Suprapubic skin (tissue), 4 donors: Measurements from ENCODE around the gene CLDN16.
A peak's percentile ranks its signal among the peaks of the same experiment; 100 is the strongest.

Experiments used
- EP300 ChIP-seq: sonication (generic); formaldehyde crosslinking; IDR thresholded peaks from one replicate; pipeline ENCODE4 v1.6.1; 2017; ENCODE audit warnings: antibody characterized with exemption
- POLR2A ChIP-seq, 2 donors: fragments of 450-650 bp; IDR thresholded peaks; one replicate each; pipeline ENCODE4 v1.6.1; 2017; ENCODE audit warnings: antibody characterized with exemption in 2 of 2, mild to moderate bottlenecking in 2 of 2, moderate library complexity in 2 of 2
- POLR2AphosphoS5 ChIP-seq, 3 donors: sonication (generic); formaldehyde crosslinking; IDR thresholded peaks; one replicate each; pipeline ENCODE4 v1.6.1; 2017; ENCODE audit warnings: antibody characterized with exemption in 3 of 3
- TF ChIP-seq, protein P1 (sequence below), 2 donors: fragments of 200-600 bp in 1 of 2; fragments of 450-650 bp in 1 of 2; sonication (generic) in 1 of 2; IDR thresholded peaks; one replicate each; pipeline ENCODE4 v1.5.1; 2016 to 2019; ENCODE audit warnings: antibody characterized with exemption in 2 of 2, mild to moderate bottlenecking in 1 of 2, moderate library complexity in 1 of 2

DNA sequence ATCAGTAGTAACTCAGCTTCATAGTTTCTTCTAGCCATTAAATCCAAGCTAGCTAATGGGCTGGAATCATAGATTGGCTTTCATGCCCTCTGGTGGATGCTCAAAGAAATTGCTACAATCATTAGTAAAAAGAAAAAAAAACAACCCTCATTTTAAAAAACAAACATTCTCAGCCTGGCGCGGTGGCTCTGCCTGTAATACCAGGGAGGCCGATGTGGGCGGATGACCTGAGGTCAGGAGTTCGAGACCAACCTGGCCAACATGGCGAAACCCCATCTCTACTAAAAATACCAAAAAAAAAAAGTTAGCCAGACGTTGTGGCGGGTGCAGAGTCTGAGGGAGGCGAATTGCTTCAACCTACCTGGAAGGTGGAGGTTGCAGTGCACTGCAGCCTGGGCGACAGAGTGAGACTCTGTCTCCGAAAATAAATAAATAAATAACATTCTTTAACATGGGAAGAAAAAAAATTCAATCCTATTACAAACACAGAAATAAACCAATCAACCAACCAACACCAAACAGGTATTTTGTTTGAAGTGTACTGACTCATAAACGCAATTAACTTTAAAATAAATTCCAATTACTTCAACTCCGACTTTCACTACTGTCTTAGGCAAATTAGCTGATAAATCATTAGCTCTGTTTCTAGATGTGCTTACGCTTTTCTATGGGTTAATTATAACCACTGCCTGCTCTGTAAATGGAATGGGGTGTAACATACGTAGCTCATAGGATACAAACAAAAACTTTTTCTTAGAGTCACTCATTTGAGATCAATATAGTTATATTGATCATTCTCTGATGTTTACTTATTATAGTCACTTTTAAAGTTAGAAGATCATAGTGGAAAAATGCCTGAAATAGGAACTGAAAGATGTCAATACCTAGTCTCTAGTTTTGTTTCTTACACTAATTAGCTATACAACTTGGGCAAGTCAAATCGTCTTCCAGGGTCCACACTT is 36.8 kb downstream of the CLDN16 start:
- TF ChIP-seq, protein P1, sequence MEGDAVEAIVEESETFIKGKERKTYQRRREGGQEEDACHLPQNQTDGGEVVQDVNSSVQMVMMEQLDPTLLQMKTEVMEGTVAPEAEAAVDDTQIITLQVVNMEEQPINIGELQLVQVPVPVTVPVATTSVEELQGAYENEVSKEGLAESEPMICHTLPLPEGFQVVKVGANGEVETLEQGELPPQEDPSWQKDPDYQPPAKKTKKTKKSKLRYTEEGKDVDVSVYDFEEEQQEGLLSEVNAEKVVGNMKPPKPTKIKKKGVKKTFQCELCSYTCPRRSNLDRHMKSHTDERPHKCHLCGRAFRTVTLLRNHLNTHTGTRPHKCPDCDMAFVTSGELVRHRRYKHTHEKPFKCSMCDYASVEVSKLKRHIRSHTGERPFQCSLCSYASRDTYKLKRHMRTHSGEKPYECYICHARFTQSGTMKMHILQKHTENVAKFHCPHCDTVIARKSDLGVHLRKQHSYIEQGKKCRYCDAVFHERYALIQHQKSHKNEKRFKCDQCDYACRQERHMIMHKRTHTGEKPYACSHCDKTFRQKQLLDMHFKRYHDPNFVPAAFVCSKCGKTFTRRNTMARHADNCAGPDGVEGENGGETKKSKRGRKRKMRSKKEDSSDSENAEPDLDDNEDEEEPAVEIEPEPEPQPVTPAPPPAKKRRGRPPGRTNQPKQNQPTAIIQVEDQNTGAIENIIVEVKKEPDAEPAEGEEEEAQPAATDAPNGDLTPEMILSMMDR (IDR thresholded peaks at IDR 0.05), result peak; percentile 58
- TF ChIP-seq POLR2A (IDR thresholded peaks at IDR 0.05), result no peak
- no peak for TF ChIP-seq POLR2AphosphoS5 (IDR thresholded peaks at IDR 0.05)
- TF ChIP-seq EP300, result no peak
